HAP-1 (cell line): ENCODE measurements around the gene ALDH8A1.

Source experiments
- DNase-seq, 2 experiments: peaks; one replicate each; pipeline ENCODE4 v3.0.0-alpha.2; 2016 to 2020; ENCODE audit warnings: low spot score in 2 of 2
- H3K27me3 ChIP-seq: fragments of 250-450 bp; sonication (Bioruptor Pico); 2 replicates; pipeline ENCODE4 v1.5.1; 2020; ENCODE audit warnings: low read depth, mild to moderate bottlenecking, moderate library complexity
- H3K36me3 ChIP-seq: fragments of 250-450 bp; sonication (Bioruptor Pico); replicated peaks from 2 replicates; pipeline ENCODE4 v1.5.1; 2020; ENCODE audit warnings: mild to moderate bottlenecking
- H3K4me1 ChIP-seq: fragments of 250-450 bp; sonication (Bioruptor Pico); 2 replicates; pipeline ENCODE4 v1.5.1; 2020; ENCODE audit warnings: mild to moderate bottlenecking
- H3K4me3 ChIP-seq: fragments of 250-450 bp; sonication (Bioruptor Pico); 2 replicates; pipeline ENCODE4 v1.5.1; 2020; ENCODE audit warnings: mild to moderate bottlenecking, moderate library complexity
- H3K9me3 ChIP-seq: fragments of 250-450 bp; sonication (Bioruptor Pico); 2 replicates; pipeline ENCODE4 v1.5.1; 2020; ENCODE audit warnings: mild to moderate bottlenecking, moderate library complexity
- in situ Hi-C: fragments of 300-500 bp; cut with MboI; formaldehyde crosslinking; loops from 3 replicates; pipeline ENCODE4 v1.14.3; 2020; ENCODE audit warnings: low sequenced_read_pairs, inconsistent platforms, mixed read lengths

The ALDH8A1 gene

GRCh38 chr6:134937426-134937825 is 12.5 kb downstream of the ALDH8A1 start:
- DNase-seq = no peak
- Histone ChIP-seq H3K9me3 (no peaks in the 10 kb centered on the region), H3K4me3 (no peak overlapping the region), H3K27me3 (no peaks in the 10 kb centered on the region), H3K4me1 (peaks cover 3% of the 10 kb centered on the region; the same call in 1 of the 2 replicates), H3K36me3 (no peaks in the 10 kb centered on the region)
- in situ Hi-C loops = no loop called here

- no peak for DNase-seq
- in situ Hi-C loops = no loop called here
Observed at GRCh38 chr6:134936931-134937330, 13.0 kb downstream of the ALDH8A1 start.

GRCh38 chr6:134936476-134936875 is 13.4 kb downstream of the ALDH8A1 start:
- H3K4me3 ChIP-seq = no peak overlapping the region
- no peak for DNase-seq
- in situ Hi-C loops = no loop called here

More at GRCh38 chr6:134936931-134937330, 13.0 kb downstream of the ALDH8A1 start:
- Histone ChIP-seq H3K4me3 (no peak overlapping the region), H3K27me3 (no peaks in the 10 kb centered on the region), H3K36me3 (no peaks in the 10 kb centered on the region), H3K9me3 (no peaks in the 10 kb centered on the region), H3K4me1 (peaks cover 3% of the 10 kb centered on the region; the same call in 1 of the 2 replicates)

GRCh38 chr6:134934793-134935485 is 15.0 kb downstream of the ALDH8A1 start:
- DNase-seq = peak in 1 of 2 experiments; percentile 45
- Histone ChIP-seq H3K4me1 (peaks cover 3% of the 10 kb centered on the region; the same call in 1 of the 2 replicates), H3K27me3 (no peaks in the 10 kb centered on the region), H3K36me3 (no peaks in the 10 kb centered on the region), H3K9me3 (no peaks in the 10 kb centered on the region), H3K4me3 (no peak overlapping the region)
- in situ Hi-C loops = no loop called here

More at GRCh38 chr6:134936476-134936875, 13.4 kb downstream of the ALDH8A1 start:
- H3K4me1 ChIP-seq = peaks cover 3% of the 10 kb centered on the region; the same call in 1 of the 2 replicates
- no peaks in the 10 kb centered on the region for H3K36me3 ChIP-seq
- no peaks in the 10 kb centered on the region for H3K27me3 ChIP-seq
- H3K9me3 ChIP-seq = no peaks in the 10 kb centered on the region

- DNase-seq = no peak
- in situ Hi-C loops = no loop called here
- no peak overlapping the region for H3K4me3 ChIP-seq
Observed at GRCh38 chr6:134932535-134933470, 17.1 kb downstream of the ALDH8A1 start.

GRCh38 chr6:134932098-134932497 is 17.8 kb downstream of the ALDH8A1 start:
- in situ Hi-C loops = no loop called here
- no peaks in the 10 kb centered on the region for H3K9me3 ChIP-seq
- no peak for DNase-seq
- peaks cover 3% of the 10 kb centered on the region; the same call in 1 of the 2 replicates for H3K4me1 ChIP-seq
- H3K4me3 ChIP-seq = no peak overlapping the region
- H3K27me3 ChIP-seq = peaks cover 3% of the 10 kb centered on the region; the same call in 1 of the 2 replicates
- H3K36me3 ChIP-seq = no peaks in the 10 kb centered on the region

More at GRCh38 chr6:134932535-134933470, 17.1 kb downstream of the ALDH8A1 start:
- peaks cover 3% of the 10 kb centered on the region; the same call in 1 of the 2 replicates for H3K27me3 ChIP-seq
- no peaks in the 10 kb centered on the region for H3K9me3 ChIP-seq
- no peaks in the 10 kb centered on the region for H3K36me3 ChIP-seq
- H3K4me1 ChIP-seq = peaks cover 3% of the 10 kb centered on the region; the same call in 1 of the 2 replicates

- DNase-seq = no peak
- in situ Hi-C loops = no loop called here
- Histone ChIP-seq H3K27me3 (peaks cover 3% of the 10 kb centered on the region; the same call in 1 of the 2 replicates), H3K4me3 (no peak overlapping the region), H3K36me3 (no peaks in the 10 kb centered on the region), H3K4me1 (peaks cover 1% of the 10 kb centered on the region; the same call in 1 of the 2 replicates), H3K9me3 (no peaks in the 10 kb centered on the region)
Observed at GRCh38 chr6:134930463-134930862, 19.4 kb downstream of the ALDH8A1 start.

- Histone ChIP-seq H3K36me3 (no peaks in the 10 kb centered on the region), H3K27me3 (peaks cover 3% of the 10 kb centered on the region; the same call in 1 of the 2 replicates), H3K9me3 (no peaks in the 10 kb centered on the region), H3K4me1 (no peaks in the 10 kb centered on the region), H3K4me3 (no peak overlapping the region)
- no peak for DNase-seq
- in situ Hi-C loops = no loop called here
Observed at GRCh38 chr6:134928151-134928900, 21.6 kb downstream of the ALDH8A1 start.

- no peaks in the 10 kb centered on the region for H3K4me1 ChIP-seq
- DNase-seq = no peak
- peaks cover 3% of the 10 kb centered on the region; the same call in 1 of the 2 replicates for H3K27me3 ChIP-seq
- no peaks in the 10 kb centered on the region for H3K36me3 ChIP-seq
- H3K9me3 ChIP-seq = no peaks in the 10 kb centered on the region
- in situ Hi-C loops = no loop called here
- H3K4me3 ChIP-seq = no peak overlapping the region
Observed at GRCh38 chr6:134925800-134926199, 24.1 kb downstream of the ALDH8A1 start.

GRCh38 chr6:134921721-134922261 is 28.1 kb downstream of the ALDH8A1 start:
- H3K27me3 ChIP-seq = no peaks in the 10 kb centered on the region
- no peak overlapping the region for H3K4me3 ChIP-seq
- in situ Hi-C loops = no loop called here
- H3K9me3 ChIP-seq = no peaks in the 10 kb centered on the region
- no peak for DNase-seq
- H3K36me3 ChIP-seq = no peaks in the 10 kb centered on the region
- no peaks in the 10 kb centered on the region for H3K4me1 ChIP-seq

GRCh38 chr6:134921276-134921675 is 28.6 kb downstream of the ALDH8A1 start:
- no peaks in the 10 kb centered on the region for H3K36me3 ChIP-seq
- no peak for DNase-seq
- H3K4me3 ChIP-seq = no peak overlapping the region
- in situ Hi-C loops = no loop called here
- H3K27me3 ChIP-seq = no peaks in the 10 kb centered on the region
- H3K4me1 ChIP-seq = no peaks in the 10 kb centered on the region
- no peaks in the 10 kb centered on the region for H3K9me3 ChIP-seq

GRCh38 chr6:134920422-134920821 is 29.5 kb downstream of the ALDH8A1 start:
- in situ Hi-C loops = no loop called here
- Histone ChIP-seq H3K4me3 (no peak overlapping the region), H3K9me3 (no peaks in the 10 kb centered on the region), H3K36me3 (no peaks in the 10 kb centered on the region), H3K27me3 (no peaks in the 10 kb centered on the region), H3K4me1 (no peaks in the 10 kb centered on the region)
- no peak for DNase-seq

- in situ Hi-C loops = no loop called here
- Histone ChIP-seq H3K27me3 (no peaks in the 10 kb centered on the region), H3K4me1 (no peaks in the 10 kb centered on the region), H3K36me3 (no peaks in the 10 kb centered on the region), H3K9me3 (no peaks in the 10 kb centered on the region), H3K4me3 (no peak overlapping the region)
- DNase-seq = peak in 1 of 2 experiments; percentile 21
Observed at GRCh38 chr6:134918418-134918961, 31.4 kb downstream of the ALDH8A1 start.
